Transverse colon (tissue), 4 donors: ENCODE measurements around the gene AGMO. TPM values are rescaled to one million over a fixed set of nuclear protein-coding genes. Genes with fewer than 3 reads are reported as not detected.

Experiments used
- DNase-seq: peaks from one replicate; pipeline ENCODE4 v3.0.0-alpha.2; 2019
- H3K27ac ChIP-seq, 4 donors: fragments of 200-600 bp; sonication (generic); 2 replicates each; pipeline ENCODE4 v1.5.1; 2016 to 2018; ENCODE audit warnings: inconsistent platforms in 4 of 4
- H3K27me3 ChIP-seq: fragments of 200-600 bp; sonication (generic); 2 replicates; pipeline ENCODE4 v1.5.1; 2017; ENCODE audit warnings: inconsistent platforms
- H3K36me3 ChIP-seq, 4 donors: fragments of 200-600 bp; sonication (generic); 2 replicates each; pipeline ENCODE4 v1.5.1; 2017 to 2019; ENCODE audit warnings: inconsistent platforms in 4 of 4
- H3K4me1 ChIP-seq, 4 donors: fragments of 200-600 bp; sonication (generic); 2 replicates each; pipeline ENCODE4 v1.5.1; 2017 to 2020; ENCODE audit warnings: inconsistent platforms in 4 of 4
- H3K4me3 ChIP-seq, 4 donors: fragments of 200-600 bp; sonication (generic); 1 replicate in 1 of 4; 2 replicates in 3 of 4; pipeline versions ENCODE4 v1.5.1 to v1.6.1; 2017 to 2019; ENCODE audit warnings: inconsistent platforms in 4 of 4
- H3K9me3 ChIP-seq, 2 donors: fragments of 200-600 bp; sonication (generic); 2 replicates each; pipeline ENCODE4 v1.5.1; 2017 to 2019; ENCODE audit warnings: inconsistent platforms in 2 of 2
- EP300 ChIP-seq: sonication (generic); formaldehyde crosslinking; IDR thresholded peaks from one replicate; pipeline ENCODE4 v1.6.1; 2017; ENCODE audit warnings: antibody characterized with exemption, low read depth
- POLR2A ChIP-seq: fragments of 450-650 bp; IDR thresholded peaks from one replicate; pipeline ENCODE4 v1.6.1; 2016; ENCODE audit warnings: antibody characterized with exemption, mild to moderate bottlenecking, moderate library complexity
- POLR2AphosphoS5 ChIP-seq, 3 donors: sonication (generic); formaldehyde crosslinking; IDR thresholded peaks; one replicate each; pipeline ENCODE4 v1.6.1; 2016; ENCODE audit warnings: antibody characterized with exemption in 3 of 3
- WGBS, 2 donors: methylation state at CpG; one replicate each; pipeline ENCODE4 v1.1.5; 2018; ENCODE audit warnings: low coverage in 1 of 2; 5-methylcytosine and 5-hydroxymethylcytosine counted together
- in situ Hi-C, 4 donors: fragments of 200-750 bp; cut with MboI; loops; one replicate each; pipeline versions ENCODE4 v1.15.0 to v1.15.1; 2017; ENCODE audit warnings: low sequenced_read_pairs in 3 of 4, low pct_ligation_motif_present in 1 of 4, low pct_unique_long_range_greater_than_20kb in 1 of 4
- intact Hi-C: fragments of 100-400 bp; cut with DNase I; formaldehyde crosslinking; loops from one replicate; pipeline ENCODE4 v1.15.1; 2023; ENCODE audit warnings: low total_unique reads
- total RNA-seq, 4 donors: library from RNA; depleted of rRNA; stranded (reverse); fragments of >200 nt; gene quantifications; one replicate each; pipeline ENCODE4 v1.1.0, GENCODE V29; 2016
- TF ChIP-seq, protein P1 (sequence below), 5 experiments: fragments of 200-600 bp in 3 of 5; fragments of 450-650 bp in 2 of 5; sonication (generic) in 3 of 5; IDR thresholded peaks; 1 replicate in 2 of 5; 2 replicates in 3 of 5; pipeline ENCODE4 v1.5.1; 2016 to 2017; ENCODE audit warnings: antibody characterized with exemption in 5 of 5, inconsistent platforms in 3 of 5, mild to moderate bottlenecking in 2 of 5, moderate library complexity in 1 of 5

Gene AGMO
- total RNA-seq, 4 donors from 2014 or later: 1.5 to 5.7 (median 2.7) TPM; not detected in 1

DNA sequence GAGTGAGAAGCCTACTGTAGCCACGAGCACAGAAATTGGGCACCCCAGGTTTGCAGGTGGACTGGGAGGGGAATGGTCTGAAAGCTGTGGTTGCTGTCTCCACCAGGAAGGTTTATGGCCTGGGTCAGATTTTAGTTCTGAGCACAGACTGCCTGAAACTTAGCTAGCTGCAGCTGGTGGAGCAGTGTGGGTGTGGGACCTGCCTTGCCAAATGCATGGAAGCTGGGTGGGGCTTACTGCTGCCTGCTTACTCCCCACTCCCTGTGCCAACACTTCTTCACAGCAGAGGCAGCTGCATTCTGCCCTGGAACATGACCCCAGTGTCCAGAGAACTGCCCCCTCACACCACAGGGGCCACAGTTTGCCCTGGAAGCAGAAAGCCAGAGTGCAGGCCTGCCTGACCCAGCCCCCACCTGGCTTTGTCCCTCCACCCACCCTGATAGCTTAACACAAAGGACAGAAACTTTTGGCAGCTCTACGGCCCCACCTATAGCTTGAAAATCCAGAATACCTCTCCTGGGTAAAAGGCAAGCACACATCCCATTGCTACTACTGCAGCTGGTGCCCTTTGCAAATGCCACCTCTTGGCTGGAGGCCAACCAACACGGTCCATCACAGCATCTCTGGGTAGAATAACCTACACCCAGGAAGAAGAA lies 281.6 kb downstream of the AGMO start:
- no peak for DNase-seq
- 63% methylated on average over 3 of the region's 3 CpGs; no CpG with 5 or more reads in 1 of the 2 donors for WGBS, 2 donors
- in situ Hi-C loops (no loop called here), intact Hi-C loops (no loop called here)
- H3K27ac ChIP-seq: no peak overlapping the region
- no peaks in the 10 kb centered on the region for H3K4me1 ChIP-seq
- H3K27me3 ChIP-seq: no peaks in the 10 kb centered on the region
- H3K9me3 ChIP-seq: peaks cover 0 to 8% of the 10 kb centered on the region in 2 donors
- no peak overlapping the region for H3K4me3 ChIP-seq
- TF ChIP-seq EP300 (no peak), POLR2AphosphoS5 (IDR thresholded peaks at IDR 0.05) (no peak), POLR2A (no peak)
- TF ChIP-seq, protein P1, sequence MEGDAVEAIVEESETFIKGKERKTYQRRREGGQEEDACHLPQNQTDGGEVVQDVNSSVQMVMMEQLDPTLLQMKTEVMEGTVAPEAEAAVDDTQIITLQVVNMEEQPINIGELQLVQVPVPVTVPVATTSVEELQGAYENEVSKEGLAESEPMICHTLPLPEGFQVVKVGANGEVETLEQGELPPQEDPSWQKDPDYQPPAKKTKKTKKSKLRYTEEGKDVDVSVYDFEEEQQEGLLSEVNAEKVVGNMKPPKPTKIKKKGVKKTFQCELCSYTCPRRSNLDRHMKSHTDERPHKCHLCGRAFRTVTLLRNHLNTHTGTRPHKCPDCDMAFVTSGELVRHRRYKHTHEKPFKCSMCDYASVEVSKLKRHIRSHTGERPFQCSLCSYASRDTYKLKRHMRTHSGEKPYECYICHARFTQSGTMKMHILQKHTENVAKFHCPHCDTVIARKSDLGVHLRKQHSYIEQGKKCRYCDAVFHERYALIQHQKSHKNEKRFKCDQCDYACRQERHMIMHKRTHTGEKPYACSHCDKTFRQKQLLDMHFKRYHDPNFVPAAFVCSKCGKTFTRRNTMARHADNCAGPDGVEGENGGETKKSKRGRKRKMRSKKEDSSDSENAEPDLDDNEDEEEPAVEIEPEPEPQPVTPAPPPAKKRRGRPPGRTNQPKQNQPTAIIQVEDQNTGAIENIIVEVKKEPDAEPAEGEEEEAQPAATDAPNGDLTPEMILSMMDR (IDR thresholded peaks at IDR 0.05): no peak
- no peaks in the 10 kb centered on the region for H3K36me3 ChIP-seq

DNA sequence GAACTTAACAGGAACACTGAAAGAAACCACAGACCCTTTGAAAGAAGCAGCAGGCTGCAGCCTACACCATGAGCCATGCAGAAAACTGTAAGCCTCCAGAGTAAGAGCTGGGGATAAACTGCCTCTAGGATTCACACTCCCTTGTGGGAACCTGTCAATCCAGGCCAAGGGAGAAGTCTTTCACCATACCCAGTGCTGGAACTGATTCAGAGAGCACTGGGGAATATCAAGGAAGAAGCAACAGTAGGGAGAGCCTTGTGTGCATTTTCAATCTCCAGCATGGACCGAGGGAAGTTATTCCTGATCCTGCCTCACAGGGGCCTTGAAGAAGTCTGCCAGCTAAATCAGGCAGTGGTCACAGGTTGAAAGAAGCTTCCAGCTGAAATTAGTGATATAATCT lies 282.2 kb downstream of the AGMO start:
- in situ Hi-C loops (no loop called here), intact Hi-C loops (no loop called here)
- 93% methylated on average over 1 of the region's 1 CpG; no CpG with 5 or more reads in 1 of the 2 donors for WGBS, 2 donors

DNA sequence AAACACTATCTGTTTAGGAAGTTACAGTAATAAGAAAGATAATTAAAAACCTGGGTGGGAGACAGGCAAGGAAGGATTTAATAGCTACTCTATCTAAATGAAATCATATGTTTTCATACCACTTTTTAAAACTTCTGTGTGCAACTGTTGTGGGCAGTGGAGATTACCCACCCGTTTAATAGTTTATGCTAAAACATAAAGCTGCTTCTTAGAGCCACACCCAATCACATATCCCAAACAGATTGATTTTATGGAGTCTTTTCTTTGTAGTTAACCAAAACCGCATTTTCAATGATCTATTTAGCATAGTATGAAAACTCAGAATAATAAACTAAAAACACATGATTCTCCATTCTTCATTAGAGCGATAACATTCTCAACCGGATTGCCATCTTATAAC lies 304.1 kb downstream of the AGMO start:
- 82 to 85% methylated on average over 4 of the region's 4 CpGs for WGBS, 2 donors
- intact Hi-C loops: no loop called here
- in situ Hi-C loops: no loop called here

More for the DNA sequence above, 282.2 kb downstream of the AGMO start:
- Histone ChIP-seq H3K4me1 (no peaks in the 10 kb centered on the region), H3K27ac (no peak overlapping the region), H3K4me3 (no peak overlapping the region), H3K9me3 (peaks cover under 1 to 8% of the 10 kb centered on the region in 2 donors), H3K36me3 (no peaks in the 10 kb centered on the region), H3K27me3 (no peaks in the 10 kb centered on the region)
- TF ChIP-seq, protein P1 (IDR thresholded peaks at IDR 0.05): no peak
- TF ChIP-seq POLR2AphosphoS5 (IDR thresholded peaks at IDR 0.05): no peak
- DNase-seq: no peak

DNA sequence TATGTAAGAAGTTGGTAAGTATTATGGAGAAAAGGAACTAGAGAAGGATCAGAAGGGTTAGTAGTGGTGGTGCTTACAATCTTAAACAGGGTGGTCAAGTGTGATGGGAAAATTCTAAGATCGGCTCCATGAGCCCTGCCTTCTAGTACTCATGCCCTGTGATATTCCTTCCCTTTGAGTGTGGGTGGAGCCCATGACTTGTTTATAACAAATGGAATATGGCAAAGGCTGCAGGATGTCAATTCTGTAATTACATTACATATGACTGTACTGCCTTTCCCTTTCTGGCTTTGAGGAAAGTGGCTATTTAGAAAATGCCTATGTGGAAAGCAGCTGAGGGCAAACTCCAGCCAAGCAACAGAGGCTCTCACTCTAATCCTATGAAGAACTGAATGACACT lies 309.6 kb downstream of the AGMO start:
- TF ChIP-seq POLR2A (no peak), EP300 (no peak)
- TF ChIP-seq, protein P1 (IDR thresholded peaks at IDR 0.05): no peak
- no peaks in the 10 kb centered on the region for H3K9me3 ChIP-seq
- H3K36me3 ChIP-seq: no peaks in the 10 kb centered on the region
- no peak overlapping the region for H3K4me3 ChIP-seq
- no peak for DNase-seq
- in situ Hi-C loops: no loop called here
- no peak overlapping the region for H3K27ac ChIP-seq
- WGBS, 2 donors: 96% methylated on average over 1 of the region's 1 CpG; no CpG with 5 or more reads in 1 of the 2 donors
- no peaks in the 10 kb centered on the region for H3K27me3 ChIP-seq
- H3K4me1 ChIP-seq: no peaks in the 10 kb centered on the region
- intact Hi-C loops: no loop called here

More for the DNA sequence above, 304.1 kb downstream of the AGMO start:
- H3K4me3 ChIP-seq: no peak overlapping the region
- H3K9me3 ChIP-seq: peaks cover 0 to 7% of the 10 kb centered on the region in 2 donors
- no peak overlapping the region for H3K27ac ChIP-seq
- no peaks in the 10 kb centered on the region for H3K36me3 ChIP-seq
- DNase-seq: no peak
- no peaks in the 10 kb centered on the region for H3K27me3 ChIP-seq
- TF ChIP-seq EP300 (no peak), POLR2A (no peak), POLR2AphosphoS5 (IDR thresholded peaks at IDR 0.05) (no peak)
- TF ChIP-seq, protein P1 (IDR thresholded peaks at IDR 0.05): no peak
- no peaks in the 10 kb centered on the region for H3K4me1 ChIP-seq
